HG03039 (cell line): ENCODE measurements around the gene MT1B.

Experiments
- ATAC-seq: cut with Tn5 transposase; IDR thresholded peaks from one replicate; pipeline ENCODE4 v1.9.1; 2021; ENCODE audit warnings: mild to moderate bottlenecking, moderate library complexity; ENCODE audit not compliant: unreplicated experiment

The MT1B gene

DNA sequence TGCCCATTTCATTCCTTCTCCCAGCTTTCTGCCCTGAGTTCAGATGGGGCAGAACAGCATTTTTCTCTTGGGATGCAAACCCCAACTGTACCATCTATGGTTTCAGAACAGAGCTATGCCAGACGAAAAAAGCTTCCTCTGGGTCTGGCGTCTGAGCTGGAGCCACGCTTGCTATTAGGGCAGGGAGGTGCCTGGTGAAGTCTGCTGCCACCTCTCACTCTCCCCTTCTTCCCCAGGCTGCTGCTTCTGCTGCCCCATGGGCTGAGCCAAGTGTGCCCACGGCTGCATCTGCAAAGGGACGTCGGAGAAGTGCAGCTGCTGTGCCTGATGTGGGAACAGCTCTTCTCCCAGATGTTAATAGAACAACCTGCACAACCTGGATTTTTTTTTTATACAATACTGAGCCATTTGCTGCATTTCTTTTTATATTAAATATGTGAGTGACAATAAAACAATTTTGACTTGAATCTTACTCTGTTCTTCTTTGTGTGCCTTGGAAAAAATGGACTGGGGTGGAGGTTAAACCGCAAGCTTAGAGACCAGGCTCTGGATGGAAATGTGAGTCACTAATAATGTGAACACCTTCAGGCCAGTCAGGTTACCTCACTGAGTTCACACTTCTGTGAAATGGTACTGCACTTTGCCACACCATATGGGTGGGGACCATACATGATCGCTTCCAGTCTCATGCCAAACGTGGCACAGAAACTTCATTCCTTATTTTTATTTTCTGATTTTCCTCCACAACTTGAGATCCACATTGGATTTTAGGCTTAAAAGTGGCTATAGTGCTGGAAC lies 14.9 kb upstream of the MT1B start:
- ATAC-seq: no peak

DNA sequence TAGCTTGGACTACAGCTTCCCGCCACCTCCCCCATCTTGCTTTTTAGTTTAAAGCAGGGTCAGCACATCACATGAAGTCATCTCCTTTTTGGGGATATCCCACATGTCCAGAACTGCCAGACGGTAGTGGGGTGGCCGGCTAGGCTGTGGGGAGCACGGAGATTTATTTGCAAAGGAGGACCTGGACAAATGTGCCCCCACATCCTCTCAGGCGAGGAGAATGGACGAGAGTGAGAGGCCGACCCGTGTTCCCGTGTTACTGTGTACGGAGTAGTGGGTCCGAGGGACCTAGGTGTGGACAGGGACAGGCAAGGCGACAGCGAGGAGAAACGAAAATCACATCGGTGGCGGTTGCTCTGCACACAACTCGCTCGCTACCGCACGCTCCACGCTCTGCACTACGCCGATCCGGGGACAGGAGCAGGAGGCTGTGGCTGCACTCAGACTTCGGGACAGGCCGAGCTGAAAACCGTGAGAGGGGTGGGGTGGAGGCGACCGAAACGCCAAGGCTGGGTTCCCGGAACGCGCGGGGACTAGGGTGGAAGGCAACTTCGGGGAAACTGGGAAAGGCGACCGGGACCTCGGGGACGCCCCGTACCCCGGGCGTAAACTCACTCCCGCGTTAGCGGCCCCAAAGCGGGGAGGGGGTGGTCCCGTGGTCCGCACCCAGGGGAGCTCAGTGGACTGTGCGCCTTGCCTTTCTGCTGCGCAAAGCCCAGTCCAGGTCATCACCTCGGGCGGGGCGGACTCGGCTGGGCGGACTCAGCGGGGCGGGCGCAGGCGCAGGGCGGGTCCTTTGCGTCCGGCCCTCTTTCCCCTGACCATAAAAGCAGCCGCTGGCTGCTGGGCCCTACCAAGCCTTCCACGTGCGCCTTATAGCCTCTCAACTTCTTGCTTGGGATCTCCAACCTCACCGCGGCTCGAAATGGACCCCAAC lies 13.6 kb upstream of the MT1B start, which contains the start of gene MT1A:
TSS of gene MT1A (plus strand) at position 853 of the 937 bp plus-strand sequence. CDS start at position 926, 73 bp downstream.
- ATAC-seq: no peak

DNA sequence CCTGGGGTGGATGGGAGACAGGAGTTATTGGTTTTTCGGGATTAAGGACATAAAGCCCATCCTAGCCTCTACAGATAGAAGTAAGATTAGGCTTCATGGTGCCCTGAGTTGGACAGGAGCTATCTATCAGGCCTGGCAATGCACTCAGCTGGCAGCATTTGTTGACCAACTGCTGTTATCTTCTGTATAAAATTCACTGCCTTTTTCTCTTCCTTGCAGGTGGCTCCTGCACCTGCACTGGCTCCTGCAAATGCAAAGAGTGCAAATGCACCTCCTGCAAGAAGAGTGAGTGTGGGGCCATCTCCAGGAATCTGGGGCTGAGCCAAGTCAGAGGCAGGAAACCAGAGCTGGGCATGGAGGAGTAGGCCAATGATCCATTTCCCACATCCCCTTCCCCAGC lies 12.6 kb upstream of the MT1B start:
- ATAC-seq: no peak

GRCh38 chr16:56640076-56640475 lies 11.6 kb upstream of the MT1B start:
- no peak for ATAC-seq

GRCh38 chr16:56641166-56641565 lies 10.5 kb upstream of the MT1B start:
- no peak for ATAC-seq

- ATAC-seq: no peak
These were observed 8.5 kb upstream of the MT1B start for GRCh38 chr16:56643080-56643778.

DNA sequence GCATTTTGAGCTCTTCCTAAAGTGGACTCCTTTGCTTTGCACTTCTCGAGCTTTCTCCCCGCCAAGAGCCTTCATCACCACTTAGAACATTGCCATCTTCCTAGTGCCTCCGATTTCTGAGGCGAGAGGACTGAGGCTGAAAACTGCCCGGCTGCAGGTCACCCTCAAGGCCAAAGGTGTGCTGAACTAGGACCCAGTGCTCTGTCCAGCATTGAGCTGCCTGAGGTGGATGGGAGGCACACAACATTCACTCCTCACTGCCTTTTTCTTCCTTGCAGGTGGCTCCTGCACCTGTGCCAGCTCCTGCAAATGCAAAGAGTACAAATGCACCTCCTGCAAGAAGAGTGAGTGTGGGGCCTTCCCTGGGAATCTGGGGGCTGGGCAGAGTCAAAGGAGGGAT lies 7.9 kb upstream of the MT1B start:
- ATAC-seq: no peak

- ATAC-seq: no peak
These were observed 6.4 kb upstream of the MT1B start for GRCh38 chr16:56645311-56645710.

DNA sequence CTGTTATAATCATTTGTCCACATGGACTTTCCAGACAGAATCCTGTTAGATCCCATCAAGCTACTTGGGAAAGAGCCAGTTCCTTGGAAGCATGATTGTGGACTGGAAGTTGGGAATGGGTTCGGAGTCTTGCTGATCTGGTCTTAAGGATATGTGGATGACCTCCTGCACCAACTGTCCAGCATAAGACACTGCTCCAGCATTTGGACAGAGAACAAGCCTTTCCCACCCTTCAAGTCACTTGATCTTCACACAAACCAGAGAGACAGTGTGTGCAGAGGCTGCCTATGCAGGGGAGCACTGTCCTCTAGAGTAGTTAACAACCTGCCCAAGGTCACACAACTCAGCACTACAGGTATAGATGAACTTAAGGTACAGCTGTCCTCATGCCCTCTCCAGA lies 5.8 kb upstream of the MT1B start:
- no peak for ATAC-seq

DNA sequence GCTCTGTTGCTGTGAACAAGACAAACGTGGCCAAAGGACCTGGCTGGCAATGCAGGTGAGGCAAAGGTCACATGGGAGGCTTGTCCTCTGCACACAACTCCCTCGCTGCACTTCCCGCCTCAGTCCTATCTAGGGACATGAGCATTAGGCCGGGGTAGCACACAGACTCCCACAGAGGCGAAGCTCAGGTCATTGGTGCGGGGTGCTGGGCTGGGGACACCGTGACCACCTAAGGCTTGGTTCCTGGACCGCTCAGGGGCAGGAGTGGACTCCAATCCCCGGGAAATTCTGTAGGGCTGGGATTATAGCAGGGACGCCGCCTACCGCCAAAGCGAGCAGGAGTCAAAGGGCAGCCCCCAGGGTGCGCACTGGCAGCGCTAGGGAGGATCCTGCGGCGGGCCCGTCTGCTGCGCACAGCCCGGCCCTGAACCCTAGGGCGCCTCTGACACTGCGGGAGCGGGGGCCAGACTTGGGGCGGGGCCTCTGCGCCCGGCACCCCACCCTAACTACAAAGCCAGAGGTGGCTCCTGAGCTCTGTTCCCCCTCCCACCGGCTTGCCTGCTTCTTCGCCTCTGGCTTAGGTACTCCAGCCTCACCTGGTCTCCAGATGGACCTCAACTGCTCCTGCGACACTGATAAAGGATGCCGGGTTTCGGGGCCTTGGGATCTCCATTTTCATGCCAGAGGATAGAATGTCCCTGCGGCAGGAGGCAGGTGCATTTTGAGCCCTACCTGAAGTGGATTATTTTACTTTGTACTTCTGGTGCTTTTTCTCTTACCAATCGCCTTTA lies 3.9 kb upstream of the MT1B start:
- no peak for ATAC-seq

- ATAC-seq: no peak
These were observed 2.4 kb upstream of the MT1B start for GRCh38 chr16:56649271-56649670.

- no peak for ATAC-seq
These were observed 1.9 kb upstream of the MT1B start for GRCh38 chr16:56649820-56650219.

DNA sequence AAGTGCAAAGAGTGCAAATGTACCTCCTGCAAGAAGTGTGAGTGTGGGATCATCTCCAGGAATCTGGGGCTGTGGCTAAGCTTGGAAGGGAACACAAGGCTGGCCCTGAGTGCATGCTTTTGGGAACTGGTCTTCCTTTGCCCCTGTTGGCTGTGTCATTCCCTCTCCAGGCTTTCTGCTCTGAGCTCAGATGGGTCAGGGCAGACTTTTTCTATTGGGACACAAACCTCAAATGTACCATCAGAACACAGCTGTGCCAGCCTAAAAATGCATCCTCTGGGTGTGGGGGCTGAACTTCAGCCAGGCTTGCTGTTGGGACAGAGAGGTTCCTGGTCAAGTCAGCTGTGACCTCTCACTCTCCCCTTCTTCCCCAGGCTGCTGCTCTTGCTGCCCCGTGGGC lies 914 bp downstream of the MT1B start:
- no peak for ATAC-seq

DNA sequence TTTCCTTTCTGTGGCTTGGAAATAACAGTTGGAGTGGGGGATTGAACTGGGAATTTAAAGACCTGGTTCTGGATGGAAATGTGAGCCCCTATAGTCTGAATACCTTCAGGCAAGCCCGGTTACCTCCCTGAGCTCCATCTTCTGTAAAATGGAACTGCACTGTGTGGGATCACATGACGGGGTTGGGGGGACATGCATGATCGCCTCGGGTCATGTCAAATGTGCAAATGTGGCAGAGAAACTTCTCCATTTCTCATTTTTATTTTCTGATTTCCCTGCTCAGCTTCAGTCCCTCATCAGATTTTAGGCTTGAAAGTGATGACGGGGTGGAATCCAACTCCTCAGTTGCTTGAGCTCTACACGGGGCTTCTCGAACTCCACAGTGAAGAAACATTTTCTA lies 1.5 kb downstream of the MT1B start:
- ATAC-seq: no peak

- ATAC-seq: no peak
These were observed 6.1 kb downstream of the MT1B start, which contains the start of gene MT1F for GRCh38 chr16:56657555-56658326. MT1F (plus strand) TSS chr16:56657959; CDS start chr16:56658059, 100 bp downstream.

- no peak for ATAC-seq
These were observed 6.7 kb downstream of the MT1B start for GRCh38 chr16:56658327-56658875.

- ATAC-seq: no peak
These were observed 11.0 kb downstream of the MT1B start for GRCh38 chr16:56662357-56663354.

- no peak for ATAC-seq
These were observed 12.8 kb downstream of the MT1B start for GRCh38 chr16:56664506-56664905.
